BJ (cell line): ENCODE results near the gene RAB3GAP1. TPM values are rescaled to one million over a fixed set of nuclear protein-coding genes. Genes with fewer than 3 reads are reported as not detected.
A peak's percentile ranks its signal among the peaks of the same experiment; 100 is the strongest.

Source experiments
- CTCF ChIA-PET: fragments of 350-600 bp; formaldehyde crosslinking; extraction: SDS; loops from one replicate; lab custom pipeline; 2021; ENCODE audit warnings: antibody characterized with exemption, inconsistent platforms; lab: Yijun Ruan, JAX
- POLR2A ChIA-PET: fragments of 300-600 bp; sonication (Branson Sonifier 250); formaldehyde crosslinking; extraction: SDS; loops from one replicate; lab custom pipeline; 2021; ENCODE audit warnings: antibody characterized with exemption; lab: Charles Lee
- DNase-seq: peaks from one replicate; pipeline ENCODE4 v3.0.0-alpha.2; 2011; ENCODE audit warnings: low read depth
- H3K27me3 ChIP-seq: 2 replicates; pipeline ENCODE4 v1.6.0; 2011; ENCODE audit warnings: low read length; ENCODE audit not compliant: control insufficient read depth, insufficient read depth
- H3K36me3 ChIP-seq: 2 replicates; pipeline ENCODE4 v1.5.1; 2011; ENCODE audit warnings: low read length; ENCODE audit not compliant: control insufficient read depth, insufficient read depth
- H3K4me3 ChIP-seq: 2 replicates; pipeline ENCODE4 v1.5.1; 2011; ENCODE audit warnings: low read depth, mild to moderate bottlenecking, control low read depth, low read length
- CTCF ChIP-seq: IDR thresholded peaks from 2 replicates; pipeline ENCODE4 v1.5.1; 2011; ENCODE audit warnings: low read depth, mild to moderate bottlenecking, control low read depth, inconsistent platforms, low read length, moderate library complexity; ENCODE audit not compliant: insufficient read depth
- polyA plus RNA-seq: library from polyadenylated mRNA; depleted of rRNA; stranded (reverse); fragments of >200 nt; gene quantifications from 2 replicates; pipeline ENCODE4 v1.2.3, GENCODE V29; 2011

RAB3GAP1 gene
- polyA plus RNA-seq, 1 experiment, result 22.4 TPM

GRCh38 chr2:135050684-135051083, 1.4 kb upstream of the RAB3GAP1 start:
- H3K36me3 ChIP-seq, result no peaks in the 10 kb centered on the region
- POLR2A ChIA-PET, result no interaction called here
- no peak for TF ChIP-seq CTCF
- H3K27me3 ChIP-seq, result peaks cover 1% of the 10 kb centered on the region; the same call in 1 of the 2 replicates
- H3K4me3 ChIP-seq, result no peak overlapping the region
- no peak for DNase-seq
- CTCF ChIA-PET, result no interaction called here

DNA sequence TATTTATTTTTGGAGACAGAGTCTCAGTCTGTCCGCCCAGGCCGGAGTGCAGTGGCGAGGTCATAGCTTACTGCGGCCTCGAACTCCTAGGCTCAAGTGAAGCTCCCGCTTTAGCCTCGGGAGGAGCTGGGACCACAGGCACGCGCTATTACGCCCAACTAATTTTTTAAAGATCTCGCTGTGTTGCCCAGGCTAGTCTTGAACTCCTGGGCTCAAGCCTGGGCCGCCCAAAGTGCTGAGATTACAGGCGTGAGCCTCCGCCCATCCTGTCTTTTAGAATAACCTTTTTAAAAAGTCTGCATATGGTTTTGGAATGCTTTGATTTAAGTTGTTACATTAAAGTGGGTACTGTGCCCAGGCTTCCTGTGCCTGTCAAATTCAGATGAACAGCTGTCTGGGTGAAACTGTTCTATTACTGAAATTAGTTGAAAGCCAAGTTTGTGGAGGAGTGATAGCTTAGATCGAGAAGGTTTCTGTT, 944 bp downstream of the RAB3GAP1 start:
- CTCF ChIA-PET, result interaction anchor here (1.0 kb wide), 1 partner anchor 48 kb away, joined by 3 read pairs; no protein-coding TSS in a partner anchor
- Histone ChIP-seq H3K27me3 (peaks cover 1% of the 10 kb centered on the region; the same call in 1 of the 2 replicates), H3K36me3 (no peaks in the 10 kb centered on the region), H3K4me3 (peak overlapping the region; percentile 98)
- no peak for DNase-seq
- TF ChIP-seq CTCF, result no peak
- POLR2A ChIA-PET, result no interaction called here

DNA sequence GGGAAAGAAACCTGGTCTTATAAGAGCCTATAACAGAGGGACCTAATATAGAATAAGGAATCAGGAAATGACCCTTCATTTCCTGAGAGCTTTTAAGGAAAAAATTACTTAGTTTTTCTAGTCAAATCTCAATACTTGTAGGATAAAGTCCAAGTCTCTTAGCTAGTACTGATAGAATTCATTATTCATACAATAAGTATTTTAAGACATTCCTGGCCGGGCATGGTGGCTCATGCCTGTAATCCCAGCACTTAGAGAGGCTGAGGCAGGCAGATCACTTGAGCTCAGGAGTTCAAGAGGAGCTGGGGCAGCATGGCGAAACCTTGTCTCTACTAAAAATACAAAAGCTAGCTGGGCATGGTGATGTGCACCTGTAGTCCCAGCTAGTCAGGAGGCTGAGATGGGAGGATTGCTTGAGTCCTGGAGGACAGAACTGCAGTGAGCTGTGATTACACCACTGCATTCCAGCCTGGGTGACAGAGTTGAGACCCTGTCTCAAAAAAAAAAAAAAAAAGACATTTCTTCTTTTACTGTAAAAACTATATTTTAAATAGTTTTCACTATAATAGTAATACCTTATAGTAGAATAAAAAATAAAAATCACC, 3.2 kb downstream of the RAB3GAP1 start:
- CTCF ChIA-PET, result no interaction called here
- Histone ChIP-seq H3K4me3 (no peak overlapping the region), H3K27me3 (no peaks in the 10 kb centered on the region), H3K36me3 (no peaks in the 10 kb centered on the region)
- peak; percentile 59 for DNase-seq
- POLR2A ChIA-PET, result interaction anchor here (0.5 kb wide), 1 partner anchor 632 kb away, joined by 3 read pairs; no protein-coding TSS in a partner anchor
- no peak for TF ChIP-seq CTCF

DNA sequence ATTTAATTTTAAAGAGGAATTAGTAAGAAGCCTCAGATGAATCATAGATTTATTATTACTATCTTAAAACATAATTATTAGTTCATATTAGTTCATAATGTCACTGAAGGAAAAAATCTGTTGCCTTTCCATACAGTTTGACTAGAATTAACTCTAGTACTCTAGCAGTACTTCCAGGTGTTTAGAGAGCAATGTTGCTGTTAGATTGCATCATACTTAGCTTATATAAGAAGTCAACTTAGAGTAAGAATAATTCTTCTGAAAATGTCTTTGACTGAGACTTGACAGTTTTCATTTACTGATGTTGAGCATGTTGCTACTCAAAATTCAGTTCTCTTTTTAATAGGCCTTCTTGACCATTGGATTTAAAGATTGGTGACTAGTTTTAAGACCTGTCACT, 4.7 kb downstream of the RAB3GAP1 start:
- no peaks in the 10 kb centered on the region; the same call in 1 of the 2 replicates for H3K36me3 ChIP-seq
- ChIA-PET POLR2A (no interaction called here), CTCF (no interaction called here)
- no peak for TF ChIP-seq CTCF
- no peak overlapping the region for H3K4me3 ChIP-seq
- H3K27me3 ChIP-seq, result no peaks in the 10 kb centered on the region
- DNase-seq, result no peak

GRCh38 chr2:135059577-135059976, 7.5 kb downstream of the RAB3GAP1 start:
- ChIA-PET CTCF (no interaction called here), POLR2A (interaction anchor here (0.5 to 0.6 kb wide), 2 partner anchors 47 to 917 kb away, joined by 4 to 5 read pairs; no protein-coding TSS in a partner anchor)
- H3K36me3 ChIP-seq, result no peaks in the 10 kb centered on the region; the same call in 1 of the 2 replicates
- no peak overlapping the region for H3K4me3 ChIP-seq
- TF ChIP-seq CTCF, result no peak
- H3K27me3 ChIP-seq, result no peaks in the 10 kb centered on the region
- DNase-seq, result no peak
